Astrocyte of the cerebellum (primary cell): ENCODE results near the gene NAB2.

Experiments
- DNase-seq: peaks from one replicate; pipeline ENCODE4 v3.0.0-alpha.2; 2011; ENCODE audit warnings: low read depth
- H3K4me3 ChIP-seq: 2 replicates; pipeline ENCODE4 v1.5.1; 2011; ENCODE audit warnings: mild to moderate bottlenecking, low read depth, low read length, moderate library complexity
- CTCF ChIP-seq: IDR thresholded peaks from 2 replicates; pipeline ENCODE4 v1.5.1; 2012; ENCODE audit warnings: low read length, low read depth, moderate library complexity, mild to moderate bottlenecking; ENCODE audit errors: missing control alignments
- in situ Hi-C: cut with HindIII; loops from 2 replicates; pipeline ENCODE4 v1.10.0; 2017; ENCODE audit warnings: low sequenced_read_pairs

The NAB2 gene

DNA sequence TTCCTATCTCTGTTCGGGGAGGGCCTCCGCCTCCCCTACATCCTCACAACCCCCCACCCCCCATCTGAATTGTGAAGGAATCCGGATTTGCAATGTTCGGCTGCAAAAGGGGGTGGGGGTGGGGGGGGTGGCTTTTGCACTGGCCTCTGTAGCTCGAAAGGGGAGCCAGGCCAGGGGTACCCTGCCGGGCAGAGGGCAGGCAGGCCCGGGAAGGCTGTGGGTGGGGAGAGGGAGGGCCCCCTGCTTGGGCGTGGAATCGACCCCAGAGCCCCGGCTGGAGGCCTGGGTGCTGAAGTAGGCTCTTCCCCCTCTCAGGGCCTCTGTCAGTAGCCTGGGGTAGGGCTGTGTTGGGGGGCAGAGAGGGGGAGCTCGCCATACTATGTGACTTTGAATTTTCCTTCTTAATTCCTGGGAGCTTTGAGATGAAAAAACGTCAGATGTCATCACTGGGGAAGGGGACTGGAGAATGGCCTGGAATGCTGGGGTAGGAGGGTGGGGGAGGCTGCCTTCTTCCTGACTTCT lies 40.5 kb downstream of the NAB2 start:
- DNase-seq: no peak
- H3K4me3 ChIP-seq: peak overlapping the region; percentile 90
- no peak for TF ChIP-seq CTCF
- in situ Hi-C loops: no loop called here

DNA sequence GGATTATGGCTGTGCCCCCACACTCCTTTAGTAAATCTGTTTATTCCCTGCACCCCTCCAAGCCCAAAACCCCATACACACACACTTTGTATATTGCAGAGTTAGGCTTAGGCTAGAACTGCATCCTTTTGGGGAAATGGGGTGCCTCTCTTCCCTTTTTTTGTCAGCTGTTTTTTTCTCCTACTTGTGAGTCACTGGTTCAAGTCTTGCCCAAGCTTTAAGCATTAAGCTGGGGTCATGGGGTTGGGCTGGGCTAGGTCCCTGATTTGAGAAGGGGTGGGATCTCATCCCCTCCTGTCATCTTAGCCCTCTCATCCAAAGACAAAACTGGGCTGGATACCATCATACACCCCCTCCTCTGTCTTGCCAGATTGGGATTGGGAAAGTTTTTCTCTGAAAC lies 41.0 kb downstream of the NAB2 start:
- peak overlapping the region; percentile 90 for H3K4me3 ChIP-seq

DNA sequence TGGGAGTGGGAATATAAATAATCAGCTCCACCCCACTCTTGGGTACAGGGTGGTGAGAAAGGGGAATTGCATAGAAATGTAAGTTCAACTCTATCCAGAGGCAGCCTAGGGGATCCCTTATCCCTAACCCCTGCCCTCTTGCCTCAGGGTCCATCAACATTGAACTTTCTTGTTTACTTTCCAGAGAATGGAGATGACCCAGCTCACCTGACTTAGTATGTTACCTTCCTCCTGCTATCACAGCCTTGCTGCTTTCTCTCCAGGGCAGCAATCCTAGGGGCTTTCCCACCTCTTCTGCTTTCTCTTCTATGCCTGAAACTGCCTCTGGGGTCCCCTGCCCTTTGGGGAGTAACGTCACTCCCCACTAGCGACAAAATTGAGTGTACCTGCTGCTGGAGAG lies 42.0 kb downstream of the NAB2 start:
- peak overlapping the region; percentile 90 for H3K4me3 ChIP-seq
- TF ChIP-seq CTCF: no peak
- no peak for DNase-seq
- in situ Hi-C loops: loop anchor here (5.0 kb wide), 1 partner anchor 41 kb away; no protein-coding TSS in a partner anchor

More for the DNA sequence above, 41.0 kb downstream of the NAB2 start:
- no peak for DNase-seq
- in situ Hi-C loops: loop anchor here (5.0 kb wide), 1 partner anchor 42 kb away; no protein-coding TSS in a partner anchor
- no peak for TF ChIP-seq CTCF

GRCh38 chr12:57131896-57132744 lies 43.2 kb downstream of the NAB2 start:
- DNase-seq: no peak
- in situ Hi-C loops: loop anchor here (5.0 kb wide), 1 partner anchor 40 kb away; no protein-coding TSS in a partner anchor
- H3K4me3 ChIP-seq: peak overlapping the region; percentile 90

DNA sequence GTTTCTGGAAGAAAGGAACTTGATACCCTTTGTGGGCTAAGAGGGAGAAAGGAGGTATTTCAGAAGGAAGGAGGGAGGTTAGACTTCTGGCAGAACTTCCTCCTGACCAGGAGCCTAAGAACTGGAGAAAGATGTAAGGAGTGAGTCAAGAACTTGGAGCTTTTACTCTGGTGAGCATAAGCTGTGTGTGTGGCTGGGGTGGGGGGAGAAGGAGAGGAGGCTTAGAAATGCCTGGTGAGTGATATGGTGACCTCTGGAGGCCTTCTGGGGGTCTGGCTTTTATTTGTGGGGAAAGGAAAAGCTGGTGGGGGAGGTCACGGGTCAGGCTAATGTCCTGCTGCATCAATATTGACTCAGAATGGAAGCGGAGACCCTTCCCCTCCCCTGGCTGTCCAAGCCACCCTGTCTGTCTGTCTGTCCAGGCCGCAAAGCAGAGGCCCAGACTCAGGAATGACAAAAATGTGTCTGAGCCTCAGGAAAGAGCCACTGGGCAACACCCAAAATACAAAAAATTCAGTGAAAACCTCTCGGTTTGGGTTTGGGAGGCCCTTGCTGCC lies 44.2 kb downstream of the NAB2 start:
- peak overlapping the region; percentile 90 for H3K4me3 ChIP-seq
- DNase-seq: no peak
- no peak for TF ChIP-seq CTCF
- in situ Hi-C loops: loop anchor here (5.0 kb wide), 1 partner anchor 39 kb away; no protein-coding TSS in a partner anchor

More at GRCh38 chr12:57131896-57132744, 43.2 kb downstream of the NAB2 start:
- TF ChIP-seq CTCF: no peak

DNA sequence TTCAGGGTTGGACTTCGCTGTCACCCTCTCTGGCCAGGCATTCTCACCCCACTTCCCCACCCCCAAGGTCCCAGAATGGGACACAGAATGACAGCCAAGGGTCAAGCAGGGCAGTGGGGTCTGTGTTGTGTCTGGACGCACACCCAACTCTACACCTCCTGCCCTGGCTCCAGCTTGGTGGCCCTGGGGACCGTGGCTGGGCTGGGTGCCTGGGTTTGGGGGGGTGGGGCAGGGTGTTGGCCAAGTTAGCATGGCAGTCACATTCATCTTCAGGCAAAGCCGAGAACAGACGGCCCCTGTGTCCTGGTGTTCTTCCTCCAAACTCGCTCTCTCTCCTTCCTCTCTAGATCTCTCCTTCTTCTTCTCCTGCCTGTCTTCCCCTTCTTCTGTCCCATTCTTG lies 45.0 kb downstream of the NAB2 start:
- no peak for TF ChIP-seq CTCF
- DNase-seq: no peak
- in situ Hi-C loops: loop anchor here (5.0 kb wide), 1 partner anchor 38 kb away; no protein-coding TSS in a partner anchor
- peak overlapping the region; percentile 5 for H3K4me3 ChIP-seq
